RWPE1 (cell line): Measurements from ENCODE around the gene BZW1.

Experiments
- CTCF ChIA-PET: fragments of 350-600 bp; sonication (Branson Sonifier 250); formaldehyde crosslinking; extraction: SDS; loops from one replicate; lab custom pipeline; 2021; lab: Yijun Ruan, JAX
- POLR2A ChIA-PET: fragments of 400-600 bp; formaldehyde crosslinking; extraction: SDS; loops from one replicate; lab custom pipeline; 2020; ENCODE audit warnings: antibody characterized with exemption; ENCODE audit not compliant: low non-redundant PET; lab: Yijun Ruan, JAX
- DNase-seq: peaks from one replicate; pipeline ENCODE4 v3.0.0; 2012; ENCODE audit warnings: low spot score
- H3K27ac ChIP-seq: fragments of 450-650 bp; 2 replicates; pipeline ENCODE4 v1.5.1; 2017
- TF ChIP-seq, protein P1 (sequence below): fragments of 450-650 bp; conservative IDR thresholded peaks from 2 replicates; pipeline ENCODE4 v1.5.1; 2017; ENCODE audit warnings: low read depth, mild to moderate bottlenecking

BZW1 gene

DNA sequence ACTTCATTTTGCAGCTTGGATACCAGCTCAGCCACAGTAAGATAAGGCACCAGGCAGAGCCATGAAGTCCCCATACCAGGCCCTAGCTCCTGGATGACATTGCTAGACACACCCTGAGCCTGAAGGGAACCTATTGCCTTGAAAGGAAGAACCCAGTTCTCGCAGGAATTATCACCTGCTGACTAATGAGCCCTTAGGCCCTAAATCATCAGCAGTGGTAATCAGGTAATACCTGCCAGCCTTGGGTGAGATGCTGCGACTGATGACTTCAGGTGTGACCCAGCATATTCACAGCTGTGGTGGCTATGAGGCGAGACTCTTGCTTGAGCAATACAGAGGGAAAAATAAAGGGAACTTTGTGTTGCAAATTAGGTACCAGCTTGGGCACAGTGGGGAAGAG, 27.8 kb downstream of the BZW1 start:
- TF ChIP-seq, protein P1, sequence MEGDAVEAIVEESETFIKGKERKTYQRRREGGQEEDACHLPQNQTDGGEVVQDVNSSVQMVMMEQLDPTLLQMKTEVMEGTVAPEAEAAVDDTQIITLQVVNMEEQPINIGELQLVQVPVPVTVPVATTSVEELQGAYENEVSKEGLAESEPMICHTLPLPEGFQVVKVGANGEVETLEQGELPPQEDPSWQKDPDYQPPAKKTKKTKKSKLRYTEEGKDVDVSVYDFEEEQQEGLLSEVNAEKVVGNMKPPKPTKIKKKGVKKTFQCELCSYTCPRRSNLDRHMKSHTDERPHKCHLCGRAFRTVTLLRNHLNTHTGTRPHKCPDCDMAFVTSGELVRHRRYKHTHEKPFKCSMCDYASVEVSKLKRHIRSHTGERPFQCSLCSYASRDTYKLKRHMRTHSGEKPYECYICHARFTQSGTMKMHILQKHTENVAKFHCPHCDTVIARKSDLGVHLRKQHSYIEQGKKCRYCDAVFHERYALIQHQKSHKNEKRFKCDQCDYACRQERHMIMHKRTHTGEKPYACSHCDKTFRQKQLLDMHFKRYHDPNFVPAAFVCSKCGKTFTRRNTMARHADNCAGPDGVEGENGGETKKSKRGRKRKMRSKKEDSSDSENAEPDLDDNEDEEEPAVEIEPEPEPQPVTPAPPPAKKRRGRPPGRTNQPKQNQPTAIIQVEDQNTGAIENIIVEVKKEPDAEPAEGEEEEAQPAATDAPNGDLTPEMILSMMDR: no peak
- peak; percentile 34 for DNase-seq
- ChIA-PET POLR2A (no interaction called here), CTCF (no interaction called here)
- no peak overlapping the region for H3K27ac ChIP-seq

DNA sequence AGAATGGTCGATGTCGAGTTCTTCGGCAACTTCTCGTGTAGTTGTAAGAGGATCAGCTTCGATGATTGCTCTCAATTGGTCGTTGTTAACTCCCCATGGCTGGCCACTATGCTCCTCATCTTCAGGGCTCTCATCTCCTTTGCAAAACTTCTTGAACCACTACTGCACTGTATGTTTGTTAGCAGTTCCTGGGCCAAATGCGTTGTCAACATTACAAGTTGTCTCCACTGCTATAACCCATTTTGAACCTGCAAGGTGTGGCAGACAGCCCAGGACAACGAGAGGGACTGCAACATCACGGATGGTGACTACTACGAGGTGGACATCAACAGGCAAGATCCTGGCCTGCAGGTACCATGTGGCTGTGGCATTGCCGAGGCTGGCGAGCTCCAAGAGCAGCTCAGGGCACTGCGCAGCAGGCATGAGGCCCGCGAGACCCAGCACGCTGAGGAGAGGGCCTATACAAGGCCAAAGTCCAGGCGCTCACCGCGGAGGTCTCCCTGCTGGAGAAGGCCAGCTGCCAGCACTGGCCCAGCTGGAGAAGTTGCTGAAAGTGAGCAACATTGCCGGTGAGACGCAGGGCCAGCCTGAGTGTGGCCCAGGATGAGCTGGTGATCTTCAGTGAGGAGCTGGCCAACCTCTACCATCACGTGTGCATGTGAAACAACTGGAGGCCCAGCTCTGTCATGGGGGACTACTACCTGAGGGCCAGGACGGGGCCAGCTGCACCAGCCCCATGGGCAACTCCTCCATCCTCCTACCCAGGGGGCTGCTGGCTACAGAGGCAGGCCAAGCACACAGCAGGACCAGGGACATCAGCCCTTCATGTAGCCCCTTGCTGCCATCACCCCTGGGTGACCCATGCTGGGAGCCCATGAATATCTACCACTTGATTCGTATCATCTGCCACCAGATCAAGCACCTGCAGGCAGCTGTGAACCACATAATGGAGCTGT, 32.6 kb downstream of the BZW1 start:
- TF ChIP-seq, protein P1: no peak
- no peak for DNase-seq
- H3K27ac ChIP-seq: no peak overlapping the region
- ChIA-PET POLR2A (no interaction called here), CTCF (interaction anchor here (1.1 kb wide), 1 partner anchor 131 kb away, joined by 3 read pairs; no protein-coding TSS in a partner anchor)

DNA sequence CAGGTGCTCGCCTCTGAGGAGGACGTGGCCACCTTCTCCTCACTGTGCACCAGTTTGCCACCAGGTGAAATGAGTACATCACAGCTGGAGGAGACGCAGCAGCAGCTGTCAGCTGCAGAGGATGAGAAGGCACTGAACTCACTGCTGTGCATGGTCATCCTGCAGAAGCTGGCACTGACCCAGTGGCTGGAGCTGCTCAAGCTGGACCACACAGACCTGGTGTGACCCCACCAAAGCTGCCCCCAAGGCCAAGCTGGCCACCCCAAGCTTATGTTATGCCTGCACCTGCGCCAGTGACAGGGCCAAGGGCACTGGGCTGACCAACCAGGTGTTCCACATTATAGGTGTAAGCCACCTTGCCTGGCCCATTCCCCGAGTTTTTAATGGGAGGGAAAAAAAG, 33.5 kb downstream of the BZW1 start:
- DNase-seq: no peak
- POLR2A ChIA-PET: no interaction called here
- TF ChIP-seq, protein P1: no peak
- CTCF ChIA-PET: interaction anchor here (1.1 kb wide), 1 partner anchor 132 kb away, joined by 3 read pairs; no protein-coding TSS in a partner anchor
- no peak overlapping the region; the same call in 1 of the 2 replicates for H3K27ac ChIP-seq

DNA sequence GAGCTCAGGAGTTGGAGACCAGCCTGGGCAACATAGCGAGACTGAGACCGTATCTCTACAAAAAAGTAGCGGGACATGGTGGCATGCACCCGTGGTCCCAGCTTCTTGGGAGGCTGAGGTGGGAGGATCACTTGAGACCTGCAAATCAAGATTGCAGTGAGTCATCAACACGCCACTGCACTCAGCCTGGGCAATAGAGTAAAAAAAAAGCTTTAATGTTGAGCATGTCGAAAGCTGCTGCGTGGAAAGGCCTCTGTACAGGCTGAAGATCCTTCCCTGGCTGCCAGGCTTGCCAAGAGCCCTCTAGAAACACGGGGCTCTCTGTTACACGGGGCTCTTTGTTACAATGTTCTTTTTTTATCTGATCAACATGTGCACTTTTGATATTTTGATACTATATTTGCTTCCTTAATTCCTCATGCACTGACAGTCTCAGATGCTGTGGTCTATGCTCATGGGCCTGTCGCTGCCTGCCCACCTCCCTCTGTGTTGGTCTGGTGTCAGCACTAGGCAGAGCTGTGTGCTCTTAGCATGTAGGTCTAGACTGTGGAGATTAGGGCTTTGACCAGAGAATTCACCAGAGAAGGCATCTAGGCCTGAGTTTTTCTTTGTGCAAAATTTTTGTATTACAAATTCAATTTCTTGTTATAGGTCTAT, 34.1 kb downstream of the BZW1 start:
- CTCF ChIA-PET: no interaction called here
- TF ChIP-seq, protein P1: no peak
- no peak for DNase-seq
- POLR2A ChIA-PET: no interaction called here
- peak overlapping the region; percentile 10; the same call in 1 of the 2 replicates for H3K27ac ChIP-seq

- ChIA-PET CTCF (no interaction called here), POLR2A (no interaction called here)
- H3K27ac ChIP-seq: no peak overlapping the region
- DNase-seq: no peak
- TF ChIP-seq, protein P1: no peak
These were observed 35.6 kb downstream of the BZW1 start for GRCh38 chr2:200847269-200847668.

- no peak overlapping the region for H3K27ac ChIP-seq
- POLR2A ChIA-PET: no interaction called here
- TF ChIP-seq, protein P1: no peak
- no peak for DNase-seq
- CTCF ChIA-PET: no interaction called here
These were observed 36.2 kb downstream of the BZW1 start for GRCh38 chr2:200847939-200848338.
